Measurements from ENCODE around the gene VPS35L. TPM values are rescaled to one million over a fixed set of nuclear protein-coding genes. Genes with fewer than 3 reads are reported as not detected.

Gene VPS35L
- total RNA-seq = 30.8 and 32.8 TPM in 2 replicates
- 46.4 TPM for polyA plus RNA-seq (2012)

- peak; percentile 99 for DNase-seq (ENCODE audit: low read depth)
Measured at GRCh38 chr16:19555186-19555937, at the start of gene VPS35L. VPS35L (plus strand) TSS chr16:19555703; CDS start chr16:19555730, 27 bp downstream.

- DNase-seq (ENCODE audit: low read depth) = no peak
Measured at GRCh38 chr16:19506965-19507364, 48.5 kb upstream of the VPS35L start.

- no peak for DNase-seq (ENCODE audit: low read depth)
Measured at GRCh38 chr16:19507867-19508266, 47.6 kb upstream of the VPS35L start.

GRCh38 chr16:19512297-19512696, 43.2 kb upstream of the VPS35L start:
- DNase-seq (ENCODE audit: low read depth) = no peak

- no peak for DNase-seq (ENCODE audit: low read depth)
Measured at GRCh38 chr16:19513377-19514053, 42.0 kb upstream of the VPS35L start.

GRCh38 chr16:19515757-19516156, 39.7 kb upstream of the VPS35L start:
- DNase-seq (ENCODE audit: low read depth) = no peak

GRCh38 chr16:19517424-19518089, 37.9 kb upstream of the VPS35L start:
- DNase-seq (ENCODE audit: low read depth) = no peak

- DNase-seq (ENCODE audit: low read depth) = no peak
Measured at GRCh38 chr16:19518388-19518787, 37.1 kb upstream of the VPS35L start.

GRCh38 chr16:19520861-19521331, 34.6 kb upstream of the VPS35L start:
- DNase-seq (ENCODE audit: low read depth) = no peak

GRCh38 chr16:19521471-19522396, 33.8 kb upstream of the VPS35L start, which contains the start of gene GDE1:
GDE1 (minus strand) TSS chr16:19522098; CDS start chr16:19521964, 134 bp downstream.
- peak; percentile 93 for DNase-seq (ENCODE audit: low read depth)

- no peak for DNase-seq (ENCODE audit: low read depth)
Measured at GRCh38 chr16:19522397-19522732, 33.1 kb upstream of the VPS35L start.

GRCh38 chr16:19522760-19523159, 32.7 kb upstream of the VPS35L start:
- no peak for DNase-seq (ENCODE audit: low read depth)

GRCh38 chr16:19523184-19523558, 32.3 kb upstream of the VPS35L start:
- no peak for DNase-seq (ENCODE audit: low read depth)

GRCh38 chr16:19523559-19524355, 31.7 kb upstream of the VPS35L start, which contains the start of gene CCP110:
CCP110 (plus strand) TSS chr16:19523942; CDS start chr16:19527882, 3,940 bp downstream.
- peak; percentile 97 for DNase-seq (ENCODE audit: low read depth)

- DNase-seq (ENCODE audit: low read depth) = no peak
Measured at GRCh38 chr16:19524356-19524615, 31.2 kb upstream of the VPS35L start.

- peak; percentile 12 for DNase-seq (ENCODE audit: low read depth)
Measured at GRCh38 chr16:19524616-19525384, 30.7 kb upstream of the VPS35L start.

- no peak for DNase-seq (ENCODE audit: low read depth)
Measured at GRCh38 chr16:19525385-19525723, 30.1 kb upstream of the VPS35L start.

- no peak for DNase-seq (ENCODE audit: low read depth)
Measured at GRCh38 chr16:19527161-19527560, 28.3 kb upstream of the VPS35L start.

- DNase-seq (ENCODE audit: low read depth) = no peak
Measured at GRCh38 chr16:19528666-19529065, 26.8 kb upstream of the VPS35L start.

GRCh38 chr16:19532601-19533000, 22.9 kb upstream of the VPS35L start:
- no peak for DNase-seq (ENCODE audit: low read depth)

All from myocyte (in vitro differentiated cells).